ENCODE results near the gene IPPK. TPM values are rescaled to one million over a fixed set of nuclear protein-coding genes. Genes with fewer than 3 reads are reported as not detected.
"Not testable (repeated sequence)": the region's sequence is repeated elsewhere in the genome, so short reads cannot be mapped to it uniquely, and the experiment has no call there.

The IPPK gene
- total and polyA plus RNA-seq, 2 of the 8 experiments (the other 6 are each of a cell fraction or from before 2014, with no cell fraction given): 10.5 to 13.6 TPM

- H4K91ac ChIP-seq (replicated peaks; ENCODE audit: insufficient read length, low read length); H3K9ac ChIP-seq (replicated peaks in 1 of 4; ENCODE audit: extremely low read depth in 1 of 4, low read depth in 3 of 4, low read length in 3 of 4); H4K5ac ChIP-seq (ENCODE audit: insufficient read length, low read depth, low read length); H3K27ac ChIP-seq (ENCODE audit: low read depth, low read length); H3K4me2 ChIP-seq (ENCODE audit: insufficient read depth in 1 of 2, low read depth in 2 of 2, low read length in 2 of 2); H3K9me3 ChIP-seq (ENCODE audit: insufficient read depth in 2 of 2, low read depth in 1 of 2, low read length in 1 of 2); POLR2A ChIA-PET (ENCODE audit: partially characterized antibody); H2AK5ac ChIP-seq (ENCODE audit: low read depth, low read length); CTCF ChIA-PET (ENCODE audit: partially characterized antibody); H3K23me2 ChIP-seq (ENCODE audit: low read depth, low read length); H2BK5ac ChIP-seq (ENCODE audit: low read depth, low read length); H3K14ac ChIP-seq (ENCODE audit: insufficient read length); H3K56ac ChIP-seq (replicated peaks; ENCODE audit: insufficient read length, low read depth, low read length); FAIRE-seq; H3K36me3 ChIP-seq (ENCODE audit: control insufficient read depth in 2 of 4, insufficient read depth in 4 of 4, low read length in 3 of 4); H4K20me1 ChIP-seq (replicated peaks in 1 of 2; ENCODE audit: control insufficient read depth in 1 of 2, insufficient read depth in 2 of 2, low read length in 2 of 2); H3K79me1 ChIP-seq (ENCODE audit: low read depth, low read length); H3K27me3 ChIP-seq (replicated peaks in 1 of 4; ENCODE audit: control insufficient read depth in 3 of 4, extremely low read depth in 1 of 4, insufficient read depth in 3 of 4, low read length in 3 of 4); H3K79me2 ChIP-seq (ENCODE audit: control insufficient read depth in 1 of 2, insufficient read depth in 2 of 2, low read length in 2 of 2); H3K4ac ChIP-seq (replicated peaks; ENCODE audit: insufficient read length, low read depth, low read length); H2BK120ac ChIP-seq (replicated peaks; ENCODE audit: low read depth, low read length); H3K18ac ChIP-seq (ENCODE audit: extremely low read depth, low read length); H3K23ac ChIP-seq (ENCODE audit: insufficient read length); DNase-seq (ENCODE audit: low read depth in 1 of 2, low spot score in 2 of 2); H2BK20ac ChIP-seq (ENCODE audit: low read length); H2BK12ac ChIP-seq (ENCODE audit: low read depth, low read length); H3K4me1 ChIP-seq (replicated peaks in 1 of 4; ENCODE audit: control insufficient read depth in 3 of 4, insufficient read depth in 4 of 4, low read length in 3 of 4); H3K4me3 ChIP-seq (ENCODE audit: extremely low read depth in 1 of 4, insufficient read depth in 2 of 4, low read depth in 3 of 4, low read length in 4 of 4); H4K8ac ChIP-seq (ENCODE audit: extremely low read depth, insufficient read depth, low read length); H2AFZ ChIP-seq (ENCODE audit: low read length); H2BK15ac ChIP-seq (ENCODE audit: low read length): not testable (repeated sequence)
- 94% methylated on average over 14 of the region's 14 CpGs; no CpG with 5 or more reads in 1 of the 2 experiments for WGBS, 2 experiments (ENCODE audit: extremely low coverage in 1 of 2, insufficient coverage in 1 of 2, insufficient read length in 1 of 2, insufficient replicate concordance in 2 of 2, low coverage in 1 of 2, low lambda C conversion rate in 2 of 2, missing lambda C conversion rate in 1 of 2)
These were observed 96.3 kb downstream of the IPPK start for GRCh38 chr9:92573612-92574011.

- H3K23me2 ChIP-seq (ENCODE audit: low read depth, low read length); H3K23ac ChIP-seq (ENCODE audit: insufficient read length); H3K14ac ChIP-seq (ENCODE audit: insufficient read length); H2AK5ac ChIP-seq (ENCODE audit: low read depth, low read length); H3K4me2 ChIP-seq (ENCODE audit: insufficient read depth in 1 of 2, low read depth in 2 of 2, low read length in 2 of 2); FAIRE-seq; H3K79me1 ChIP-seq (ENCODE audit: low read depth, low read length); H3K9me3 ChIP-seq (ENCODE audit: insufficient read depth in 2 of 2, low read depth in 1 of 2, low read length in 1 of 2); H3K36me3 ChIP-seq (ENCODE audit: control insufficient read depth in 2 of 4, insufficient read depth in 4 of 4, low read length in 3 of 4); H3K4ac ChIP-seq (replicated peaks; ENCODE audit: insufficient read length, low read depth, low read length); H3K56ac ChIP-seq (replicated peaks; ENCODE audit: insufficient read length, low read depth, low read length); H3K79me2 ChIP-seq (ENCODE audit: control insufficient read depth in 1 of 2, insufficient read depth in 2 of 2, low read length in 2 of 2); DNase-seq (ENCODE audit: low read depth in 1 of 2, low spot score in 2 of 2); H2BK5ac ChIP-seq (ENCODE audit: low read depth, low read length); H4K91ac ChIP-seq (replicated peaks; ENCODE audit: insufficient read length, low read length); POLR2A ChIA-PET (ENCODE audit: partially characterized antibody); H4K5ac ChIP-seq (ENCODE audit: insufficient read length, low read depth, low read length); CTCF ChIA-PET (ENCODE audit: partially characterized antibody); H2BK15ac ChIP-seq (ENCODE audit: low read length); H3K18ac ChIP-seq (ENCODE audit: extremely low read depth, low read length); H4K8ac ChIP-seq (ENCODE audit: extremely low read depth, insufficient read depth, low read length); H3K4me3 ChIP-seq (ENCODE audit: extremely low read depth in 1 of 4, insufficient read depth in 2 of 4, low read depth in 3 of 4, low read length in 4 of 4); H3K27me3 ChIP-seq (replicated peaks in 1 of 4; ENCODE audit: control insufficient read depth in 3 of 4, extremely low read depth in 1 of 4, insufficient read depth in 3 of 4, low read length in 3 of 4); H3K4me1 ChIP-seq (replicated peaks in 1 of 4; ENCODE audit: control insufficient read depth in 3 of 4, insufficient read depth in 4 of 4, low read length in 3 of 4); H2AFZ ChIP-seq (ENCODE audit: low read length); H3K27ac ChIP-seq (ENCODE audit: low read depth, low read length); H3K9ac ChIP-seq (replicated peaks in 1 of 4; ENCODE audit: extremely low read depth in 1 of 4, low read depth in 3 of 4, low read length in 3 of 4); H2BK20ac ChIP-seq (ENCODE audit: low read length); H4K20me1 ChIP-seq (replicated peaks in 1 of 2; ENCODE audit: control insufficient read depth in 1 of 2, insufficient read depth in 2 of 2, low read length in 2 of 2); H2BK120ac ChIP-seq (replicated peaks; ENCODE audit: low read depth, low read length); H2BK12ac ChIP-seq (ENCODE audit: low read depth, low read length): not testable (repeated sequence)
- 97% methylated on average over 2 of the region's 2 CpGs; no CpG with 5 or more reads in 1 of the 2 experiments for WGBS, 2 experiments (ENCODE audit: extremely low coverage in 1 of 2, insufficient coverage in 1 of 2, insufficient read length in 1 of 2, insufficient replicate concordance in 2 of 2, low coverage in 1 of 2, low lambda C conversion rate in 2 of 2, missing lambda C conversion rate in 1 of 2)
These were observed 98.1 kb downstream of the IPPK start for GRCh38 chr9:92571871-92572270.

All from H1 (cell line).